Osteocyte (in vitro differentiated cells): Measurements from ENCODE around the gene MYO6. TPM values are rescaled to one million over a fixed set of nuclear protein-coding genes. Genes with fewer than 3 reads are reported as not detected.

Experiments used
- DNase-seq: peaks from one replicate; pipeline ENCODE4 v3.0.0; 2021; ENCODE audit warnings: mixed read lengths; ENCODE audit not compliant: unreplicated experiment; ENCODE audit errors: extremely low spot score
- H3K27ac Mint-ChIP-seq: one replicate; pipeline ENCODE4 v1.8.0; 2021; ENCODE audit warnings: mild to moderate bottlenecking, mixed read lengths; ENCODE audit not compliant: unreplicated experiment
- H3K27me3 Mint-ChIP-seq: one replicate; pipeline ENCODE4 v1.8.0; 2021; ENCODE audit warnings: mixed read lengths; ENCODE audit not compliant: unreplicated experiment
- H3K36me3 Mint-ChIP-seq: one replicate; pipeline ENCODE4 v1.8.0; 2021; ENCODE audit warnings: mixed read lengths; ENCODE audit not compliant: unreplicated experiment
- H3K4me1 Mint-ChIP-seq: one replicate; pipeline ENCODE4 v1.8.0; 2021; ENCODE audit warnings: mixed read lengths; ENCODE audit not compliant: unreplicated experiment
- H3K4me3 Mint-ChIP-seq: one replicate; pipeline ENCODE4 v1.8.0; 2021; ENCODE audit warnings: mild to moderate bottlenecking, moderate library complexity, mixed read lengths; ENCODE audit not compliant: unreplicated experiment
- H3K9me3 Mint-ChIP-seq: one replicate; pipeline ENCODE4 v1.8.0; 2021; ENCODE audit warnings: mixed read lengths; ENCODE audit not compliant: unreplicated experiment
- CTCF ChIP-seq: fragments of 200-600 bp; sonication (generic); IDR thresholded peaks from 2 replicates; pipeline ENCODE4 v1.5.0; 2021; ENCODE audit warnings: antibody characterized with exemption, mild to moderate bottlenecking, moderate library complexity
- total RNA-seq: library from RNA; stranded (reverse); gene quantifications from 2 replicates; pipeline ENCODE4 v1.2.1, GENCODE V29; 2021

The MYO6 gene
- total RNA-seq, 1 donor from 2014 or later: 61.6 TPM

DNA sequence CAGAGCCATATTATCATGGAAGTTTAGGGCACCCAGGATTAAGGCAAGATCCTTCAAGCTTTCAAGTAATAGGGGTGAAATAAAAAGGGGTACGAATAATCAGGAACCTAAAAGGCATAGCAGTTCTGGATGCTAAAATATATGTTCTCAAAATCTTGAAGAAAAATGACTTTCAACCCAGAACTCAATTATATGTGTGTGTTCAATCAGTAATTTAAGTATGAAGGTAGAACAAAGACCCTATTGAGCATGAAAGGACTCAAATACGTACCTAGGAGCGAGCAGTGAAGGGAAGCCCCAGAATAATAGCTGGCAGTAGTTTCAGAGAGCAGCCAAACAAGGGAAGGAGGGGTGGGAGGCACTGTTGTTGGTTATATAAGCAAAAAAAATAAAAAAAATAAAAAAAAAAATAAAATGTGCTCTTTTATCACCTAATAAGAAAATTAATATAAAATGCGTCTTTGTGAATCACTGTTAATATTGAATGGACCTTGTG is 45.4 kb downstream of the MYO6 start:
- Mint-ChIP-seq H3K4me1 (peaks cover 52% of the 10 kb centered on the region), H3K27me3 (no peaks in the 10 kb centered on the region), H3K36me3 (peaks cover 1% of the 10 kb centered on the region), H3K4me3 (no peak overlapping the region), H3K9me3 (no peaks in the 10 kb centered on the region), H3K27ac (no peak overlapping the region)
- DNase-seq: no peak
- no peak for TF ChIP-seq CTCF

GRCh38 chr6:75794954-75795739 is 46.1 kb downstream of the MYO6 start:
- Mint-ChIP-seq H3K4me1 (peaks cover 50% of the 10 kb centered on the region), H3K36me3 (peaks cover 1% of the 10 kb centered on the region), H3K27me3 (no peaks in the 10 kb centered on the region), H3K9me3 (no peaks in the 10 kb centered on the region), H3K4me3 (peak overlapping the region; percentile 5), H3K27ac (peak overlapping the region; percentile 28)
- TF ChIP-seq CTCF: no peak
- no peak for DNase-seq

- no peak for DNase-seq
- H3K36me3 Mint-ChIP-seq: peaks cover 1% of the 10 kb centered on the region
- H3K9me3 Mint-ChIP-seq: no peaks in the 10 kb centered on the region
- no peak for TF ChIP-seq CTCF
- H3K4me1 Mint-ChIP-seq: peaks cover 44% of the 10 kb centered on the region
- H3K4me3 Mint-ChIP-seq: no peak overlapping the region
- no peaks in the 10 kb centered on the region for H3K27me3 Mint-ChIP-seq
- H3K27ac Mint-ChIP-seq: no peak overlapping the region
Observed at GRCh38 chr6:75796723-75797122, 47.7 kb downstream of the MYO6 start.

DNA sequence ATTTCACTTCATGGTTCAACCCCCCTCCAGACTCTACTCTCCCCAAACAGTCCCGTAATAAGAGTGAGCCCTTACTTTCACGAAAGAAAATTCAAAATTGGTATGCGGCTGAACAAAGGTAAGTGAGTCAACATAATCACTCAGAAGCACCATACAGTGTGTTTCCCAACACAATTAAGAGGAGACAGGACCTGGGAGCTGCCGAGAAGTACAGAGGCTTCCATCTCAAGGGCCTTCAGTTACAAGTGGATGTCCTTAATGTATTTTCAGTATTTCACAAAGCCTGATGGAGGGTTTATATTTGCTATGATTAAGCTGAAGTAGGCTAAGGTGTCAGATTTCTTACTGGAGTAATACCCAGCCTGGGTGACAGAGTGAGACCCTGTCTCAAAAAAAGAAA is 51.1 kb downstream of the MYO6 start:
- Mint-ChIP-seq H3K27me3 (no peaks in the 10 kb centered on the region), H3K4me3 (no peak overlapping the region), H3K9me3 (no peaks in the 10 kb centered on the region), H3K36me3 (no peaks in the 10 kb centered on the region), H3K4me1 (peaks cover 19% of the 10 kb centered on the region), H3K27ac (no peak overlapping the region)
- no peak for TF ChIP-seq CTCF
- DNase-seq: no peak

DNA sequence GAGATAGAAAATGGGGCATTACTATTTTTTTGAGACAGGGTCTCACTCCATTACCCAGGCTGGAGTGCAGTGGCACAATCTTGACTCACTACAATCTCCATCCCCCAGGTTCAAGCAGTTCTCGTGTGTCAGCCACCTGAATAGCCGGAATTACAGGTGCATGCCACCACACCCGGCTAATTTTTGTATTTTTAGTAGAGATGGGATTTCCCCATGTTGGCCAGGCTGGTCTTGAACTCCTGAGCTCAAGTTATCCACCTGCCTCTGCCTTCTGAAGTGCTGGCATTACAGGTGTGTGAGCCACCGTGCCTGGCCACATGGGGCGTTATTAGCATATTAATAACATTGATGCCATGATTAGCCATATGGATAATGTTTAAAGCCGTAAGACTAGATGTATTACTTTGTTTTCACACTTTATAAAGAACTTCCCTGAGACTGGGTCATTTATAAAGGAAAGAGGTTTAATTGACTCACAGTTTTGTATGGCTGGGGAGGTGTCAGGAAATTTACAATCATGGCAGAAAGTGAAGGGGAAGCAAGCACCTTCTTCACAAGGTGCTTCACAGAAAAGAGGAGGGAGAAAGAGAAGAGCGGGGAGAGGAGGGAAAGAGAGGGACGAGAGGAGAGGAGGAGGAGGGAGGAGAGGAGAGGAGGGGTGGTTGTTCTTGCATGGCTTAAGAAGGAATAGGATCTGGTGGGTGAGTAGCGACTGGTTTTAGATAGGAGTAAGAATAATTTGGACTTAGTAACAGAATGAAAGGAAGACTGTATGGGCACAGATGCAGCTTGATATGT is 51.9 kb downstream of the MYO6 start:
- Mint-ChIP-seq H3K27me3 (no peaks in the 10 kb centered on the region), H3K27ac (no peak overlapping the region), H3K36me3 (peaks cover 2% of the 10 kb centered on the region), H3K4me1 (peaks cover 13% of the 10 kb centered on the region), H3K9me3 (no peaks in the 10 kb centered on the region), H3K4me3 (no peak overlapping the region)
- no peak for TF ChIP-seq CTCF
- no peak for DNase-seq
